K562 (cell line): ENCODE data around the gene TMED10. TPM values are rescaled to one million over a fixed set of nuclear protein-coding genes. Genes with fewer than 3 reads are reported as not detected.

Experiments
- CBX2 ChIP-seq: fragments of 200-600 bp; sonication (generic); IDR thresholded peaks from one replicate; pipeline ENCODE4 v1.6.1; 2012; ENCODE audit warnings: mild to moderate bottlenecking, low read length, inconsistent platforms; ENCODE audit not compliant: insufficient read depth, poor library complexity, severe bottlenecking
- CC2D1A ChIP-seq: fragments of 450-650 bp; IDR thresholded peaks from 2 replicates; pipeline ENCODE4 v1.6.1; 2017; ENCODE audit warnings: mild to moderate bottlenecking
- CSDE1 ChIP-seq, 2 experiments: fragments of 450-650 bp; IDR thresholded peaks; 2 replicates each; pipeline ENCODE4 v1.6.1; 2016; ENCODE audit warnings: mild to moderate bottlenecking in 1 of 2
- DIDO1 ChIP-seq: fragments of 450-650 bp; IDR thresholded peaks from 2 replicates; pipeline ENCODE4 v1.6.1; 2016; ENCODE audit warnings: low read depth, missing biosample characterization, missing genetic modification characterization
- GMEB1 ChIP-seq: fragments of 250-450 bp; sonication (Bioruptor Pico); IDR thresholded peaks from 2 replicates; pipeline ENCODE4 v1.4.0; 2020; ENCODE audit warnings: mild to moderate bottlenecking
- ILF3 ChIP-seq: fragments of 450-650 bp; IDR thresholded peaks from 2 replicates; pipeline ENCODE4 v1.6.1; 2018; ENCODE audit warnings: antibody characterized with exemption, mild to moderate bottlenecking, moderate library complexity, borderline replicate concordance
- PATZ1 ChIP-seq: fragments of 250-450 bp; sonication (Bioruptor Pico); IDR thresholded peaks from 2 replicates; pipeline ENCODE4 v1.5.0; 2020; ENCODE audit warnings: mild to moderate bottlenecking, borderline replicate concordance
- POLR2B ChIP-seq: fragments of 450-650 bp; IDR thresholded peaks from 2 replicates; pipeline ENCODE4 v1.6.1; 2018; ENCODE audit warnings: low read depth; ENCODE audit not compliant: partially characterized antibody
- RBM22 ChIP-seq: fragments of 200-400 bp; formaldehyde crosslinking; IDR thresholded peaks from 2 replicates; pipeline ENCODE4 v1.6.1; 2018; ENCODE audit warnings: low read length, low read depth; ENCODE audit not compliant: poor library complexity, severe bottlenecking
- RFX5 ChIP-seq: IDR thresholded peaks from 2 replicates; pipeline ENCODE4 v1.6.1; 2011; ENCODE audit warnings: low read depth, mild to moderate bottlenecking, improper control_type of control experiment, low read length
- SMARCA4 ChIP-seq: fragments of 450-650 bp; IDR thresholded peaks from 2 replicates; pipeline ENCODE4 v1.6.1; 2016
- TBP ChIP-seq: optimal IDR thresholded peaks from 2 replicates; pipeline ENCODE3; 2011; ENCODE audit warnings: low read depth, low read length, improper control_type of control experiment
- TEAD2 ChIP-seq: fragments of 450-650 bp; IDR thresholded peaks from 2 replicates; pipeline ENCODE4 v1.6.1; 2016; ENCODE audit warnings: missing genetic modification characterization, control low read depth, missing compliant biosample characterization
- TEAD4 ChIP-seq, 2 experiments: sonication (generic) in 1 of 2; formaldehyde crosslinking in 1 of 2; IDR thresholded peaks; 2 replicates each; pipeline versions ENCODE4 v1.6.1 to v1.8.0; 2012 to 2022; ENCODE audit warnings: borderline replicate concordance in 1 of 2, inconsistent platforms in 1 of 2, low read length in 1 of 2, mild to moderate bottlenecking in 1 of 2, missing genetic modification reagents in 1 of 2
- TGIF2 ChIP-seq: sonication (generic); formaldehyde crosslinking; IDR thresholded peaks from 2 replicates; pipeline ENCODE4 v1.8.1; 2022; ENCODE audit warnings: mild to moderate bottlenecking, missing genetic modification reagents, moderate library complexity
- THAP7 ChIP-seq: fragments of 250-450 bp; sonication (Bioruptor Pico); IDR thresholded peaks from 2 replicates; pipeline ENCODE4 v1.5.0; 2021
- USF1 ChIP-seq: sonication (generic); formaldehyde crosslinking; IDR thresholded peaks from 2 replicates; pipeline ENCODE4 v1.9.0; 2022; ENCODE audit warnings: mild to moderate bottlenecking, missing genetic modification reagents
- ZFP1 ChIP-seq: fragments of 450-650 bp; formaldehyde crosslinking; IDR thresholded peaks from 2 replicates; pipeline ENCODE4 v1.4.0; 2020; ENCODE audit warnings: mild to moderate bottlenecking, mixed read lengths
- ZNF140 ChIP-seq: fragments of 250-450 bp; sonication (Bioruptor Pico); IDR thresholded peaks from 2 replicates; pipeline ENCODE4 v1.8.0; 2021; ENCODE audit warnings: moderate library complexity, mild to moderate bottlenecking, inconsistent platforms
- ZNF511 ChIP-seq: sonication (generic); formaldehyde crosslinking; IDR thresholded peaks from 2 replicates; pipeline ENCODE4 v1.8.0; 2022; ENCODE audit warnings: mild to moderate bottlenecking, missing genetic modification reagents
- ZNF584 ChIP-seq: fragments of 200-800 bp; sonication (Bioruptor generic); IDR thresholded peaks from 2 replicates; pipeline ENCODE4 v1.6.1; 2016; ENCODE audit warnings: low read depth, mild to moderate bottlenecking, missing genetic modification characterization, missing compliant biosample characterization
- ZNF589 ChIP-seq: fragments of 200-800 bp; sonication (Bioruptor generic); IDR thresholded peaks from 2 replicates; pipeline ENCODE4 v1.6.1; 2016; ENCODE audit warnings: low read depth, missing genetic modification characterization, missing compliant biosample characterization
- ZNF644 ChIP-seq: fragments of 200-800 bp; sonication (Bioruptor generic); IDR thresholded peaks from 2 replicates; pipeline ENCODE4 v1.6.1; 2016; ENCODE audit warnings: low read depth, missing genetic modification characterization, missing compliant biosample characterization
- polyA plus RNA-seq, 8 experiments: library from polyadenylated mRNA; depleted of rRNA in 4 of 8; stranded (reverse) in 5 of 8; unstranded in 3 of 8; fragments of >200 nt; fragmentation: Nextera tagmentation in 2 of 8; fragmentation: Illumina TruSeq in 1 of 8; extraction: Ambion mirVana in 2 of 8; extraction: Trizol in 1 of 8; gene quantifications; 2 replicates each; pipeline versions ENCODE4 v1.2.1 to v1.2.3, GENCODE V29; 2011 to 2014; ENCODE audit warnings: inconsistent platforms in 1 of 8, missing spikeins in 1 of 8
- total RNA-seq, 7 experiments: library from RNA; depleted of rRNA in 6 of 7; stranded (reverse); fragments of >200 nt in 6 of 7; fragmentation: Illumina TruSeq in 2 of 7; extraction: Trizol in 2 of 7; gene quantifications; 2 replicates each; pipeline versions ENCODE4 v1.2.1 to v1.2.3, GENCODE V29; 2011 to 2021; ENCODE audit warnings: low replicate concordance in 1 of 7

The TMED10 gene
- total and polyA plus RNA-seq, 9 of the 15 experiments (the other 6 are each of a cell fraction or from before 2014, with no cell fraction given) = 62.2 to 233 (median 124) TPM

- no peak for TF ChIP-seq ZNF589 (CRISPR knock-in tag)
- no peak for TF ChIP-seq THAP7
- 0 out of 2 replicates have a peak, but pooled peaks have one; percentile 14 for TF ChIP-seq TEAD4 (IDR thresholded peaks at IDR 0.05; ENCODE audit: low read length)
- TF ChIP-seq TEAD4 (CRISPR knock-in tag; IDR thresholded peaks at IDR 0.05; ENCODE audit: borderline replicate concordance) = no peak
- peak; percentile 51; the same call in 1 of the 2 replicates for TF ChIP-seq CC2D1A
- no peak for TF ChIP-seq SMARCA4
- no peak for TF ChIP-seq TGIF2 (CRISPR knock-in tag)
- 0 out of 2 replicates have a peak, but pooled peaks have one; percentile 58 for TF ChIP-seq ZNF584 (CRISPR knock-in tag)
- peak; percentile 46 for TF ChIP-seq TBP
- TF ChIP-seq ZNF644 (tag) = no peak
- peak; percentile 67 for TF ChIP-seq POLR2B
- TF ChIP-seq DIDO1 (tag) = peak; percentile 89
- no peak for TF ChIP-seq PATZ1 (CRISPR knock-in tag)
- peak; percentile 86; the same call in 1 of the 2 replicates for TF ChIP-seq ZNF511
- no peak for TF ChIP-seq CBX2
- no peak for TF ChIP-seq RBM22
- TF ChIP-seq ILF3 = no peak
- no peak for TF ChIP-seq ZFP1 (CRISPR knock-in tag)
- TF ChIP-seq USF1 (CRISPR knock-in tag) = peak; percentile 98
- no peak for TF ChIP-seq TEAD2 (tag)
- TF ChIP-seq CSDE1 (IDR thresholded peaks at IDR 0.05) = peak in 1 of 2 experiments; percentile 91; a peak in 2 of 4 replicates
- TF ChIP-seq GMEB1 (CRISPR knock-in tag) = 0 out of 2 replicates have a peak, but pooled peaks have one; percentile 25
- no peak for TF ChIP-seq RFX5
- TF ChIP-seq ZNF140 (CRISPR knock-in tag) = no peak
Observed at GRCh38 chr14:75176142-75176820, at the start of gene TMED10 (continued).
